Activated CD8-positive, alpha-beta memory T cell treated with anti-CD3 and anti-CD28 coated beads, Interleukin-2, amount 50 U/mL, for 24 hours (primary cell): ENCODE data around the gene ARHGDIG.

Experiments used
- DNase-seq: peaks from one replicate; pipeline ENCODE4 v3.0.0-alpha.2; 2020; ENCODE audit errors: extremely low read depth

Gene ARHGDIG

DNA sequence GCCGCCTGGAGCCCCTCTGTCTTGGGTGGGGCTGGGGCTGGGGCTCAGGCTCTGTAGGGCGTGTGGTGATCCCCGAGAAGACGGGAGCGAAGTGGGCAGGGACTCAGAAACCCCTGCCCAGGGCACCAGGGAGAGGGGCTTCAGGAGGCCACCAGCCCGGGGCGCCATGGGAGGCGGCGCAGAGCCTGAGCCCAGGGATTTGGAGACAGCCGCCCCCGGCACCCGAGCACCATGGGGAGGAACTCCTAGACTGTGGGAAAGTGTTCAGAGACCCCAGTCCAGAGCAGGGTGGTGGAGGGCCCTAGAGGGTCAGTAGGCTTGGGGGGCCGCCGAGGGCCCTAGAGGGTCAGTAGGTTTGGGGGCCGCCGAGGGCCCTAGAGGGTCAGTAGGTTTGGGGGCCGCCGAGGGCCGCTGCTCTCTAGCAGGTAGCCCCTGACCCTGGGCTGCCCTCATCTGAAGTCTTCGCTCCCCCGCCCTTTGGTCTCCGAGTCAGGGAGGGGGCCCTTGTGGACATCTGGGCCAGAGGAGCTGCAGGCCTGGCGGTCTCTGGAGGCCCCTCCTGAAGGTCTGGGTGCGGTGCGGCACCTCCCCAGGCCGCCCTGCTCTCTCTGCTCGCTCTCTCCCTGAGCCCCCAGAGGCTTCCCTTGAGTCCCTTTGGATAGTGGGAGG lies 734 bp downstream of the ARHGDIG start:
- no peak for DNase-seq

DNA sequence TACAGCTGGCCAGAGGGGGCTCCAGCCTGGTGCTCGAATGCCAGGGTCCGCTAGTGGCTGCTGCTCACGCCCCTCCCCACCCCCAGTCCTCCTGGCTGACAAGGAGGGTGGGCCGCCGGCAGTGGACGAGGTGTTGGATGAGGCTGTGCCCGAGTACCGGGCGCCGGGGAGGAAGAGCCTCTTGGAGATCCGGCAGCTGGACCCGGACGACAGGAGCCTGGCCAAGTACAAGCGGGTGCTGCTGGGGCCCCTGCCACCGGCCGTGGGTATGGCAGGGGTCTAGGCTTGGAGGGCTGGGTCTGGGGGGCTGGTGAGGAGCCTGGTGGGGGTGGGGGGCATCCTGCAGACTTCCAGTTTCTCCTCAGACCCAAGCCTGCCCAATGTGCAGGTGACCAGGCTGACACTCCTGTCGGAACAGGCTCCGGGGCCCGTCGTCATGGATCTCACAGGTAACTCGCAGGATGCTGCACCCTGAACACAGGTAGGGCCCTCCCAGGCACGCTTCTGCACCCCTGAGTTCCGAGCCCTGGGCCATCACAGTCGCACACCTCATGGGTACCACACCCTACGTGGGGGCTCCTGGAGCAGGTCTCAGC lies 1.4 kb downstream of the ARHGDIG start:
- DNase-seq = no peak

DNA sequence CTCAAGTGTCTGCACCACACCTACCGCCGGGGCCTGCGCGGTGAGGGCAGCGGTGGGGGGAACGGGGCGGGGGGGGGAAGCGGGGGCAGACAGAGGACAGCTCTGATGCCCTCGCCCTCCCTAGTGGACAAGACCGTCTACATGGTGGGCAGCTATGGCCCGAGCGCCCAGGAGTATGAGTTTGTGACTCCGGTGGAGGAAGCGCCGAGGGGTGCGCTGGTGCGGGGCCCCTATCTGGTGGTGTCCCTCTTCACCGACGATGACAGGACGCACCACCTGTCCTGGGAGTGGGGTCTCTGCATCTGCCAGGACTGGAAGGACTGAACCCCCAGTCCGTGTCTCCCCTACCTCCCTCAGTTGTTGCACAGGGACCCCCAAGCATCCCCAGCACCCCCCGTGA lies 2.1 kb downstream of the ARHGDIG start:
- no peak for DNase-seq

DNA sequence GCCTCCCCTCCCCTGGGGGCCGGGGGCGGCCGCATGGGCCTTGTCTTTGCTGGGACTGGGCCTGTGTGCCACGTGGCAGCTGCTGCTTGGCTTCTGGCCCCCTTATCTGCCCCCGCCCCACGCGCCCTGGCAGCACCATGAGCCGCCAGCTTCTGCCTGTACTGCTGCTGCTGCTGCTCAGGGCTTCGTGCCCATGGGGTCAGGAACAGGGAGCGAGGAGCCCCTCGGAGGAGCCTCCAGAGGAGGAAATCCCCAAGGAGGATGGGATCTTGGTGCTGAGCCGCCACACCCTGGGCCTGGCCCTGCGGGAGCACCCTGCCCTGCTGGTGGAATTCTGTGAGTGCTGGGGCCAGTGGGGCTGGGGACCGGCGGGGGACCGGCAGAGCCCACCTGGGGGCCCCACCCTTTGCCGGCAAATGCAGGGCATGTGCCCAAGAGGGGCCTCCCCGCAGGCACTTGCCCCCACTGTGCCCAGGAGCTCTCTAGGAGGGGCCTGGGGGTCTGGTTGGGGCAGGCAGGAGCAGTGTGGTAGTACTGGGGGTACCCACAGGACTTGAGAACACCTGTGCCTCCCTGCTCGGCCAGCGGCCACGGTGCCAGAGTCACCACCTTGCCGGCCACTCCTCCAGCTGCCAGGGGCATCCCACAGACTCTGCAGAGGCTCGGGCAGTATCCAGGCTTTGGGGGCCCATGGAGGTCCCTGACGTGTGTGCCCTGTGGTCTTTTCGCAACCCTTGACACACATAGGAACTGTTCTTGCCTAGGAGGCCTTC lies 2.8 kb downstream of the ARHGDIG start, which contains the start of gene PDIA2:
TSS of gene PDIA2 (plus strand) at position 132 of the 773 bp plus-strand sequence. CDS start at position 138, 6 bp downstream.
- no peak for DNase-seq

DNA sequence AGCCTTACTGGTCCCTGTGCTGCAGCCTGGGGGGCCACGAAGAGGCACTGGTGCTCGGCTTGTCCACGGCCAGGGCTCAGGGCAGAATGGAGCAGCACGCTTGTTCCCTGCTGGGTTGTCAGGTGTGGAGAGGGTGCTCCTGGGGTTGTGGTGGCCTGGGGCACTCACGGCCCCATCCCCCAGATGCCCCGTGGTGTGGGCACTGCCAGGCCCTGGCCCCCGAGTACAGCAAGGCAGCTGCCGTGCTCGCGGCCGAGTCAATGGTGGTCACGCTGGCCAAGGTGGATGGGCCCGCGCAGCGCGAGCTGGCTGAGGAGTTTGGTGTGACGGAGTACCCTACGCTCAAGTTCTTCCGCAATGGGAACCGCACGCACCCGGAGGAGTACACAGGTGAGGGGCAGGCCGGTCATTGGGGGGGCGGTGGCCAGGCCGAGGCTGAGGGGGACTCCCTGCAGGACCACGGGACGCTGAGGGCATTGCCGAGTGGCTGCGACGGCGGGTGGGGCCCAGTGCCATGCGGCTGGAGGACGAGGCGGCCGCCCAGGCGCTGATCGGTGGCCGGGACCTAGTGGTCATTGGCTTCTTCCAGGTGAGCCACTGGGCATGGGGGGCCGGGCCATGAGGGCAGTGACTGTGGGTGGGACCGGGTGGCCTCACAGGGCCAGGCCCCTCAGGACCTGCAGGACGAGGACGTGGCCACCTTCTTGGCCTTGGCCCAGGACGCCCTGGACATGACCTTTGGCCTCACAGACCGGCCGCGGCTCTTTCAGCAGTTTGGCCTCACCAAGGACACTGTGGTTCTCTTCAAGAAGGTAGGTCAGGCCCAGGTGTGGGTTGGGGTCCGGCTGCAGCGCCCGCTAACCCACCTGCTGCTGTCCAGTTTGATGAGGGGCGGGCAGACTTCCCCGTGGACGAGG lies 4.1 kb downstream of the ARHGDIG start:
- DNase-seq = no peak

DNA sequence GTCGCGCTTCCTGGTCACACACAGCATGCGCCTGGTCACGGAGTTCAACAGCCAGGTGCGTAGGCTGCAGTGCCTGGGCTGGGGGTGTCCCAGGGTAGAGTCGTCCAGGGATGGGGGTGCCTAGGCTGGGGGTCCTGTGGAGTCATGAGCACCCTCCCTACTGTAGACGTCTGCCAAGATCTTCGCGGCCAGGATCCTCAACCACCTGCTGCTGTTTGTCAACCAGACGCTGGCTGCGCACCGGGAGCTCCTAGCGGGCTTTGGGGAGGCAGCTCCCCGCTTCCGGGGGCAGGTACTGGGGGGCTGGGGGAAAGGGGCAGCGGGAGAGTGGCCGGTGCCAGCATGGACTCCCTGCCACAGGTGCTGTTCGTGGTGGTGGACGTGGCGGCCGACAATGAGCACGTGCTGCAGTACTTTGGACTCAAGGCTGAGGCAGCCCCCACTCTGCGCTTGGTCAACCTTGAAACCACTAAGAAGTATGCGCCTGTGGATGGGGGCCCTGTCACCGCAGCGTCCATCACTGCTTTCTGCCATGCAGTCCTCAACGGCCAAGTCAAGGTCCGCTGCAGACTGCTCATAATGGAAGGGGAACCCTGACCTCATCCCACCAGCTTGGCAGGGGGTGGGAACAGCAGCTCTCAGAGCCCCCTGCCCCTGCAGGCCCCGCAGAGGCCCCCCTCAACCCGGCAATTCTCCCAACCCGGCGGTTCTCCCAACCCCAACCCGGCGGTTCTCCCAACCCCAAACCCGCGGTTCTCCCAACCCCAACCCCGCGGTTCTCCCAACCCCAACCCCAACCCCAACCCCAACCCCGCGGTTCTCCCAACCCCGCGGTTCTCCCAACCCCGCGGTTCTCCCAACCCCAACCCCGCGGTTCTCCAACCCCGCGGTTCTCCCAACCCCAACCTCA lies 5.0 kb downstream of the ARHGDIG start:
- DNase-seq = no peak

DNA sequence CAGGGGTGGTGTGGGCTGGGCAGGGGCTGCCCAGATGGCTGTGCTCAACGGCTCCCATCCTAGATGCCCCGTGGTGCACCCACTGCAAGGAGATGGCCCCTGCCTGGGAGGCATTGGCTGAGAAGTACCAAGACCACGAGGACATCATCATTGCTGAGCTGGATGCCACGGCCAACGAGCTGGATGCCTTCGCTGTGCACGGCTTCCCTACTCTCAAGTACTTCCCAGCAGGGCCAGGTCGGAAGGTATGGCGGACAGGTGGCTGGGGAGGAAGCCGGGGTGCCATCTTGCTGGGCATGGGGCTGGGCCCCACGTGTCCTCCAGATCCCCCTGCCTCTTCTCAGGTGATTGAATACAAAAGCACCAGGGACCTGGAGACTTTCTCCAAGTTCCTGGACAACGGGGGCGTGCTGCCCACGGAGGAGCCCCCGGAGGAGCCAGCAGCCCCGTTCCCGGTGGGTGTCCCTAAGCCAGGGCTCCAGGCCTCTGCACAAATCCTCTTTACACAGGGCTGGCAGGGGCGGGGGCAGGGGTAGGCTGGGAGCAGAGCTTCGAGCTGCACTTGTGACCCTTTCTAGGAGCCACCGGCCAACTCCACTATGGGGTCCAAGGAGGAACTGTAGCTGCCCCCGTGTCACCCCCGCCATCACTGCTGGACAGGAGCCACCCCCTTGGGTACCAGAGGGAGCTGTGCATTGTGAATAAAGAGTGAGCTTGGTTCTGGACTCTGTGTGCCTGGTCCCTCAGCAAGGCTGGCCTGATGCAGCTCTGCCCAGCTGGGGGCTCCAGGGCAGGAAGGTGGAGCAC lies 6.3 kb downstream of the ARHGDIG start:
- DNase-seq = no peak

DNA sequence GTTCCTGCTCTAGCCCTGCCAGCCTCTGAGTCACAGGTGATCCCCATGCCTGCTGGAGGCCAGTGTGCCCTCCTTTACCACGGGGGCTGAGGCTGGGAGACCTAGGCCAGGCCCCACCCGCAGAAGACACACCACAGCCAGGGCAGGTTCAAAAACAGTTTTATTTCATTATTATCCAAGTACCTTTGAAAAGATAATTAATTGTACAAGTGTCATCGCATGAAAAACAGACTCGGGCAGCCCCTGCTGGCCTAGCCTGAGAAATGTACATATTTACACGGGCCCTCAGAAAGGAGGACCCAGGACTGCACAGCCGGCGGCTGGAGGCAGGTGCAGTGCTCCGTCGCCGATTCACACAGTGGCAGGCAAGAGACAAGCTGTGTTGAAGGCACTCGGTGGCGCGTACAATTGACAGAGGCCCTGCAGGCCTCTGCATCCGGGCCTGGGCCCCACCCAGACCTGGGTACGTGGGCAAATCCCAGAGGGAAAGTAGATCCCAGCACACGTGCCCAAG lies 7.0 kb downstream of the ARHGDIG start:
- DNase-seq = no peak

DNA sequence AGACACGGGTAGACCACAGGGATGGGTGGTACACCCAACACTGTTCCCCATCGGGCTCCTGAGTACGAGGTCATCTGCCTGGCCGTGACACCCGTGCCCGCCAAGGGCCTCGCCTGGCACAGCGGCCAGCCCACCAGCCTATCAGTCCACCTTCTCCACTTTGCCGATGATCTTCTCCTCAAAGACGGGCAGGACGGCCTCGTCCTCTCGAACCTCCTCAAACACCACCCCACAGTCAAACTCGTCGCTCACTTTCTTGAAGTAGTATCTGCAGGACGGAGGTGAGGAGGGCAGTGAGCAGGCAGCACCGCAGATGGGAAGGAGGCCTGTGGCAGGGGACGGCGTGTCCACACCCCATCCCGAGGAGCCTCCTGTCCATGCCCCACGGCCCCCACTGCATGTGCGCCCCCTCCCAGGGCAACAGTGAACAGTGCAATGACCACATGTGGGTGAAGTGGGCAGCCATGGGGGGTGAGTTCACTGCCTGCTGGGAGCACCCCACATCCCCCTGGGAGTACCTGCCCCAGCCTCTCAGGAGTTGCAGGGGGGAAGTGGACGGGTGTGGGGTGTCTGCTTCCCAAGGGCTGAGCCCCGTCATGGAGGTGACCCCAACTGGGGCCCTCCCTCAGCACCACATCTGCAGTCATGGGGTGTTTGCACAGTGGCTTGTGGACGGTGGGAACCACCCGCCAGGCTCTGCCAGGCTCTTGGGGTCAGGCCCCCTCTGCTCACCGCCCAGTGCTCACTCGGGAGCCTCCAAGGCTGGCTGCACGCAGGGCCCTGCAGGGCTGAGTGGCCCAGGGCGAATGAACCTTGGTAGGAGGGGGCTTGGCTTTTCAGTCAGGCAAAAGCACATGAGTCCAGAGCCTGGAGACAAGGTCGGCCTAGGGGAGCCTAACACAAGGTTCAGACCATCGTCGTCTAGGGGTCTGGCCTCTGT lies 7.9 kb downstream of the ARHGDIG start:
- no peak for DNase-seq

DNA sequence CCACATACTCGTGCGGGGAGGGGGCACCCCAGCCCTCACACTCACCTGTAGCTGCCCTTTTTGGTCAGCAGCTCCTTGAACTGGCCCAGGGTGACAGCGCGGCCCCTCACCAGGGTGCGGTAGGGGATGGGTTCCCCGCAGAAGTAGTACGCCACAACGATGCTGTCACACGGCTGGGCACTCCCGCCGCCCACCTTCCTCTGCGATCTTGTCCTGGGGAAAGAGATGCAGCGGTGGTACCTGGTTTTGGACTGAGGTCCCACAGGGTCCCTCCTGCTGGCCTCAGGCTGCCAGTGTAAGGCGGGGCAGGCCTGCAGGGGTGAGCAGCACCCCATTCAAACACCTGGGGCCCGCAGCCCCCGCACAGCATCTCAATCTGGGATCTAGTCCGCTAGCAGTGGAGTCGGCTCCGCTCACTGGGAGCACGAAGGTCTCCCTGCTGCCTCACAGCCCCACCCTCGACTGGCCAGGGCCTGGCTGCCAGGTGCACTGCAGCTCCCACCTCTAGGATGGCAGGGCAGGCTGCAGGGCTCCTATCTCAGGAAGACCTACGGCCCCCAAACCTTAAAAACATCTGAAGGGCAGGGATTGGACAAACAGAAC lies 9.1 kb downstream of the ARHGDIG start:
- DNase-seq = no peak

DNA sequence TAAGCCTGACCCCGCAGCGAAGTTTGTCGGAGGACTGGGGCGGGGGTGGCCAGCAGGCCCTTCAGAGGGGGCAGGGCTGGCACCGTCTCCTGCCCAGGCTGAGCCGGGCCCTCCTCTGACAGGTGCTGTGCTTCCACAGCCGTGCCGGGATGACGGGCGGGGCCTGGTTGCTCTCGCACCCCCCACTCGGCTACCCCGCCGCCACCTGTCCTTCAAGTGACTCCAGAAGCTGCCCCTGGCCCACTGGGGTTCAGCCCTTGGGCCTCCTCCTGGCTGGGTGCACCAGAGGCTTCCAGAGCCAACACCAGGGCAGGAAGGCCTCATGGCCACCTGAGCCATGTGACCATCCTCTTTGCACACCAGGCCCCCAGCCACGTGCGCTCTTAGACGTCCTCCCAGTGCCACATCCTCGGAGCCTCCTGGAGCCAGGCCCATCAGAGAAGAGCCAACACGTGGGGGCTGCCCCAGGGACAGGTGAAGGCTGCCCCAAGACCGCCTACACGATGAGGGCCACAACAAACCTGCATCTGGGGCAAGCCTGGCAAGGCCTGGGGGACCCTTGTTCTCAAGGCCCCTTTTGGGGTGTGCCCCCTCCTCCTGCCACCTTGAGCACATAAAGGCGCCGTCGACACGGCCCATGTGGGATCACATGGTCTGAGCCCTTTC lies 9.8 kb downstream of the ARHGDIG start:
- no peak for DNase-seq

DNA sequence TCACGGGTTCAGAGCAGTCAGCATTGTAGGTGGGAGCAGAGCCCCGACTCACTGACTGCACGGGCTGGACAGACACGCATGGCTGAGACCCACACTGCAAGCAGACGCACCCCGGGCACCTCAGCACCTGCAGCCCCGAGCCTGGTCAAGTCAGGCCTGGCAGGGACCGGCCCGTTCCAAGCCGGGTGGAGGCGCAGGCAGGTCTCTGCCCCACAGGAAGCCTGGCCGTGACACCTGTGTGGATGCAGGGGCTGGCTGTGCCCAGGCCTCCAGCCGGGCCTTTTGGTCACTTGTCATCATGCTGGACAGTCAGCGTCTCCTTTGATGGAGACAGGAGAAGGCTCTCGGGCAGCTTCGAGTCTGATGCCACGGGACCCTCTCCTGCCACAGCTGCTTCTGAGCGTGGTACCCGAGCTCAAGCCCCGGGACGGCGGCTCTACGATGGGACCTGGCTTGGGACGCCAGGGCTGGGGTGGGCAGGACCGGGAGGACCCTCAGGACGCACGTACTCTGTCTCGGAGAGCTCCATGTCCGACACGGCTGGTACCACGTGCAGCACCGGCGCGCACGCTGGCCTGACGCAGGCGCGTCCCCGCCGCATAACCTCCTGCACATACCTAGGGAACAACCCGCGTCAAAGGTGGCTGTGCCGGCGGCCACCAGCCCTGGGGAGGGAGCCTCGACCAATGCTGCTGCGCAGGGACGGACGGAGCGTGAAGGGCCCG lies 10.5 kb downstream of the ARHGDIG start:
- no peak for DNase-seq

DNA sequence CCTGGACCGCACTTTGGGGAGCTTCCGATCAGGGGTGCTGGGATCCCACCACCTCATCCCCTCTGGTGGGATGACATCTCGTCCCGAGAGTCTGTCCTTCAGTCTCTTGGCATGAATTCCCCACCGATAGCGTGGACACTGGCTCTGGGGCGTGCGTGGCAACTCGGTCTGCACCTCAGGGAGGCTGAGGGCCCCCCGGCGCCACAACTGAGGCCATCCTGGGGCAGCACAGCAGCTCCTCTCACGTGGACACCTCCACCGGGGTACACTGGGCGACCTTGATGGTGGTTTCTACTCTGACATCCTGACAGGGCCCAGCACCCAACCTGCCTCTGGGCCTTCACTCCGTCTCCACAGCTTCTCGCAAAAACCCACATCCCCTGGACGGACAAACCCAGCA lies 11.1 kb downstream of the ARHGDIG start:
- no peak for DNase-seq

DNA sequence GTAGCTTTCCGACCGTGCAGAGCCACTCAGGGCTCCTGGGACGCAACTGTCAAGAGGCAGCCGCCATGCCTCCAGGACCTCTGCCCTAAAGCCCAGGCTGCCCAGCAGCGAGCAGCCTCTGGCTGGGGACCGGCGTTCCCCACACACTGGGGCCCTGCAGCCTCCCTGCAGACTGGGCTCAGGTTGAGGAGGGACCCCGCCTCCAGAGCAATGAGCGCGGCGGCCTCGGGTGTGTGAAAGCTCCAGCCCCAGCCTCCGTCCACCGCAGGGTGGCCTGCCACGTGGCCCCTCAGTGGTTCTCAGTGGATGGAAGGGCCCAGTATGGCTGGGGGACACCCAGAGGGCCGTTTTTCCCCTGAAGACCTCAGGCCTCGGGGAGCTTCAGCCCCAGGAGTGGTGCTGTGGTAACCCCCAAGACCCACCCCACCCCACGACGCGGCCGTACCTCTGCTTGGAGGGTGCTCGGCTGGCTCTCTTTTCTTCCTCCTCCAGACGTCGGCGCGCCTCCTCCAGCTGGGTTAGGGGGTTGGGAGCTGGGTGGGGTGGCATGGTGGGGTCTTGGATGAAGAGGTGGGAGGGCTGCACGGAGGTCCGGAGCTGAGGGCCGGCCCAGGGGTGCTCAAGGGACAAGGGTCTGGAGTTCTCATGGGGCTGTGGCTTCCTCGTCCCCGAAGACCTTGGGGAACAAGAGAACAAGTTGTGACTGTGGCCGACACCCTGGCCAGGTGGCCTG lies 12.8 kb downstream of the ARHGDIG start:
- no peak for DNase-seq

DNA sequence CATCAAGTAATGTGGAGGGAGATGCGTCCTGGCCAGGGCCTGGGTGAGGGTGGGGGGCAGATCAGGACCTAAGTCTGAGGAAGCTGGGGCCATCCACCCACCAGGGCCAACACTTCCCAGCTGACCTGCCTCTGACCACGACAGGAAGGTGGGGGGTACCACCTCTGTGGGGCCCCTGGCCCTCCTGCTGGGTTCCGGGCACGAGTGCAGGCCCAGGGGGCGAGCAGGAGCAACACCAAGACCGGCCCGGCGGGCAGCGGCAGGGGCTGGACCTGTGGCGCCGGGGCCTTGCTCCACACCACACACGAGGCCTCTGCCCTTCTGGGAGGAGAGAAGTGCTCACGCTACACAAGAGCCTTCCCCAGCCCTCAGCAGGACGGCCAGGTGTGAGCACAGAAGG lies 15.9 kb downstream of the ARHGDIG start:
- DNase-seq = no peak

DNA sequence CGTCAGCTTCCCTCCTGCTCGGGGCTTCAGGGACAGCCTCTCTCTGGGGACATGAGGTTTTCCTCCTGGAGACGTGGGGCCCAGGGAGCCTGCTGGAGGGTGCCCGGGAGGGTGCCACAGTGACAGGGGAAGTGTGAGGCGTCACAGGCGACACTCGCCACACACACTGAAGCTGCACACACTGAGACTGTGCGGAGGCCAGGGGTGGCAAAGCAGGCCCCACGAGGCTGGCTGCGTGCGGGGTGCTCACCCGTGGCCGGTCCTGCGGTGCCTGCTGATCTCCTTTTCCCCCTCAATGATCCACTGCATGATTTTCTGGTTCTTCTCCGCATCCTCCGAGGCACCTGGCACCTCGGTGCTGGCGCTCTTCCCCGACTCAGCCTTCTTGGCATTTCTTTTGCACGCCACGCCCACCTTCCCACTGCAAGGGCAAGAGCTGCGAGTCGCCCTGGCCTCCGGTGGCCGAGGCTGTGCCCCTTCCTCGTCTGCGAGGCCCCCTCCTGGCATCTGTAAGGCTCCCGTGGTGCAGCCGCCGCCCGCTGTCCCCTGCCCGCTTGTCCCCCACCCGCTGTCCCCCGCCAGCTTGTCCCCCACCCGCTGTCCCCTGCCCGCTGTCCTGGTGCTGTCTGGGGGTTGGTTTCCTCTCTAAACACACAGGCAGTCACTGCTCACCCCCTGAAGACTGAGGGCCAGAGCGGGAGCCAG lies 16.6 kb downstream of the ARHGDIG start:
- no peak for DNase-seq
